Liver (tissue), 2 donors: ENCODE results near the gene CUEDC1.

Experiments used
- REST ChIP-seq: IDR thresholded peaks from 2 replicates; pipeline ENCODE4 v1.6.1; 2016; ENCODE audit warnings: antibody characterized with exemption, mild to moderate bottlenecking
- TF ChIP-seq, protein P1 (sequence below): fragments of 150-350 bp; IDR thresholded peaks from 2 replicates; pipeline ENCODE4 v1.5.1; 2017; ENCODE audit warnings: improper control_type of control experiment, low read depth, low read length; ENCODE audit not compliant: missing input control
- donor health status: healthy.

GRCh38 chr17:57982452-57983170, 27.4 kb upstream of the CUEDC1 start:
- TF ChIP-seq, protein P1, sequence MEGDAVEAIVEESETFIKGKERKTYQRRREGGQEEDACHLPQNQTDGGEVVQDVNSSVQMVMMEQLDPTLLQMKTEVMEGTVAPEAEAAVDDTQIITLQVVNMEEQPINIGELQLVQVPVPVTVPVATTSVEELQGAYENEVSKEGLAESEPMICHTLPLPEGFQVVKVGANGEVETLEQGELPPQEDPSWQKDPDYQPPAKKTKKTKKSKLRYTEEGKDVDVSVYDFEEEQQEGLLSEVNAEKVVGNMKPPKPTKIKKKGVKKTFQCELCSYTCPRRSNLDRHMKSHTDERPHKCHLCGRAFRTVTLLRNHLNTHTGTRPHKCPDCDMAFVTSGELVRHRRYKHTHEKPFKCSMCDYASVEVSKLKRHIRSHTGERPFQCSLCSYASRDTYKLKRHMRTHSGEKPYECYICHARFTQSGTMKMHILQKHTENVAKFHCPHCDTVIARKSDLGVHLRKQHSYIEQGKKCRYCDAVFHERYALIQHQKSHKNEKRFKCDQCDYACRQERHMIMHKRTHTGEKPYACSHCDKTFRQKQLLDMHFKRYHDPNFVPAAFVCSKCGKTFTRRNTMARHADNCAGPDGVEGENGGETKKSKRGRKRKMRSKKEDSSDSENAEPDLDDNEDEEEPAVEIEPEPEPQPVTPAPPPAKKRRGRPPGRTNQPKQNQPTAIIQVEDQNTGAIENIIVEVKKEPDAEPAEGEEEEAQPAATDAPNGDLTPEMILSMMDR = no peak
- no peak for TF ChIP-seq REST
